Suprapubic skin (tissue), 3 donors: Measurements from ENCODE around the gene TUBA3E.

Experiments used
- CTCF ChIP-seq, 2 donors: fragments of 200-600 bp in 1 of 2; fragments of 450-650 bp in 1 of 2; sonication (generic) in 1 of 2; IDR thresholded peaks; one replicate each; pipeline ENCODE4 v1.5.1; 2016 to 2019; ENCODE audit warnings: antibody characterized with exemption in 2 of 2, mild to moderate bottlenecking in 1 of 2, moderate library complexity in 1 of 2
- EP300 ChIP-seq: sonication (generic); formaldehyde crosslinking; IDR thresholded peaks from one replicate; pipeline ENCODE4 v1.6.1; 2017; ENCODE audit warnings: antibody characterized with exemption

- TF ChIP-seq CTCF (IDR thresholded peaks at IDR 0.05) (no peak), EP300 (no peak)
Observed at GRCh38 chr2:130169896-130170295, 28.3 kb downstream of the TUBA3E start.
